ENCODE measurements around the gene KLF1. TPM values are rescaled to one million over a fixed set of nuclear protein-coding genes. Genes with fewer than 3 reads are reported as not detected.
A peak's percentile ranks its signal among the peaks of the same experiment; 100 is the strongest.
"Not testable (repeated sequence)": the region's sequence is repeated elsewhere in the genome, so short reads cannot be mapped to it uniquely, and the experiment has no call there.

The KLF1 gene
- total RNA-seq, 1 experiment from 2014 or later: 0.10 TPM

GRCh38 chr19:12847159-12848139, 39.6 kb downstream of the KLF1 start:
- H3K4me3 ChIP-seq (ENCODE audit: low read depth in 2 of 2, low read length in 2 of 2): peak overlapping the region in 1 of 2 experiments; percentile 34; a peak in 2 of 4 replicates
- CTCF ChIA-PET: interaction anchor here (0.5 to 2.4 kb wide), 17 partner anchors 10 to 166 kb away, joined by 3 to 14 read pairs (median 4); partner anchors contain the start of genes DHPS and TRIR
- no peaks in the 10 kb centered on the region for H3K9me3 ChIP-seq (ENCODE audit: control insufficient read depth, insufficient read depth, low read depth, low read length)
- intact Hi-C loops (cut with micrococcal nuclease; ENCODE audit: unreplicated experiment): no loop called here
- H3K27ac ChIP-seq (ENCODE audit: low read length): no peak overlapping the region
- TF ChIP-seq REST (IDR thresholded peaks at IDR 0.05; ENCODE audit: insufficient read depth in 1 of 2, low read depth in 2 of 2, low read length in 1 of 2) (peak in 1 of 2 experiments; percentile 78; a peak in 2 of 4 replicates), SIN3A (IDR thresholded peaks at IDR 0.05; ENCODE audit: borderline replicate concordance, insufficient read depth, low read depth, low read length) (no peak), TCF7L2 (IDR thresholded peaks at IDR 0.05; ENCODE audit: low read depth, low read length) (no peak), POLR2AphosphoS5 (IDR thresholded peaks at IDR 0.05; ENCODE audit: low read depth, low read length) (no peak), CTCF (IDR thresholded peaks at IDR 0.05) (peak; percentile 97)
- no peaks in the 10 kb centered on the region for H3K36me3 ChIP-seq (ENCODE audit: control insufficient read depth, insufficient read depth, low read length)
- no peaks in the 10 kb centered on the region for H3K27me3 ChIP-seq (ENCODE audit: control insufficient read depth, insufficient read depth, low read length)
- no peaks in the 10 kb centered on the region for H3K4me1 ChIP-seq (ENCODE audit: control insufficient read depth, insufficient read depth, low read length)
- BruUV-seq (replicated peaks): no TSS peak
- peak; percentile 96 for ATAC-seq
- in situ Hi-C loops (cut with HindIII; ENCODE audit: low pct_unique_long_range_greater_than_20kb, low sequenced_read_pairs): no loop called here
- POLR2A ChIA-PET: interaction anchor here (0.5 kb wide), 1 partner anchor 76 kb away, joined by 3 read pairs; no protein-coding TSS in a partner anchor
- DNase-seq (ENCODE audit: low read depth, low spot score): no peak

- CTCF ChIA-PET: interaction anchor here (0.6 to 2.4 kb wide), 7 partner anchors 11 to 165 kb away, joined by 3 to 14 read pairs (median 4); partner anchors contain the start of gene DHPS
- in situ Hi-C loops (cut with HindIII; ENCODE audit: low pct_unique_long_range_greater_than_20kb, low sequenced_read_pairs); intact Hi-C loops (cut with micrococcal nuclease; ENCODE audit: unreplicated experiment); ATAC-seq; BruUV-seq (replicated peaks); H3K4me3 ChIP-seq (ENCODE audit: low read depth in 2 of 2, low read length in 2 of 2); H3K9me3 ChIP-seq (ENCODE audit: control insufficient read depth, insufficient read depth, low read depth, low read length); DNase-seq (ENCODE audit: low read depth, low spot score); H3K27me3 ChIP-seq (ENCODE audit: control insufficient read depth, insufficient read depth, low read length); H3K36me3 ChIP-seq (ENCODE audit: control insufficient read depth, insufficient read depth, low read length); H3K27ac ChIP-seq (ENCODE audit: low read length); H3K4me1 ChIP-seq (ENCODE audit: control insufficient read depth, insufficient read depth, low read length); POLR2A ChIA-PET: not testable (repeated sequence)
These were observed 40.4 kb downstream of the KLF1 start for GRCh38 chr19:12846613-12847012.

All from Panc1 (cell line).